Endothelial cell (in vitro differentiated cells): ENCODE results near the gene LRCOL1. TPM values are rescaled to one million over a fixed set of nuclear protein-coding genes. Genes with fewer than 3 reads are reported as not detected.

ENCODE experiments used
- DNase-seq: peaks from one replicate; pipeline ENCODE4 v3.0.0; 2021; ENCODE audit warnings: low spot score
- H3K27ac Mint-ChIP-seq: one replicate; pipeline ENCODE4 v1.8.0; 2021; ENCODE audit warnings: mixed read lengths, inconsistent platforms; ENCODE audit not compliant: unreplicated experiment
- H3K27me3 Mint-ChIP-seq: one replicate; pipeline ENCODE4 v1.8.0; 2021; ENCODE audit warnings: mild to moderate bottlenecking, moderate library complexity, mixed read lengths, inconsistent platforms; ENCODE audit not compliant: unreplicated experiment
- H3K36me3 Mint-ChIP-seq: one replicate; pipeline ENCODE4 v1.8.0; 2021; ENCODE audit warnings: mild to moderate bottlenecking, low read depth, mixed read lengths, inconsistent platforms; ENCODE audit not compliant: unreplicated experiment
- H3K4me1 Mint-ChIP-seq: one replicate; pipeline ENCODE4 v1.8.0; 2021; ENCODE audit warnings: mild to moderate bottlenecking, mixed read lengths, inconsistent platforms; ENCODE audit not compliant: unreplicated experiment
- H3K4me3 Mint-ChIP-seq: one replicate; pipeline ENCODE4 v1.8.0; 2021; ENCODE audit warnings: mild to moderate bottlenecking, mixed read lengths, inconsistent platforms; ENCODE audit not compliant: unreplicated experiment
- H3K9me3 Mint-ChIP-seq: one replicate; pipeline ENCODE4 v1.8.0; 2021; ENCODE audit warnings: mixed read lengths, inconsistent platforms; ENCODE audit not compliant: unreplicated experiment
- CTCF ChIP-seq: fragments of 200-600 bp; sonication (generic); IDR thresholded peaks from one replicate; pipeline ENCODE4 v1.5.0; 2021; ENCODE audit warnings: antibody characterized with exemption; ENCODE audit not compliant: unreplicated experiment
- total RNA-seq: library from RNA; stranded (reverse); fragmentation: NEBNext Ultra II Directional; extraction: Animal tissue kit (Norgen Biotek cat#: 25700); gene quantifications from one replicate; pipeline ENCODE4 v1.2.1, GENCODE V29; 2021; ENCODE audit not compliant: unreplicated experiment

Gene LRCOL1
- total RNA-seq, 1 donor from 2014 or later, result not detected

GRCh38 chr12:132608231-132609171 is 1.9 kb downstream of the LRCOL1 start:
- H3K27ac Mint-ChIP-seq, result no peak overlapping the region
- no peaks in the 10 kb centered on the region for H3K36me3 Mint-ChIP-seq
- no peak for DNase-seq
- H3K4me3 Mint-ChIP-seq, result peak overlapping the region; percentile 15
- H3K4me1 Mint-ChIP-seq, result peaks cover 6% of the 10 kb centered on the region
- H3K9me3 Mint-ChIP-seq, result no peaks in the 10 kb centered on the region
- TF ChIP-seq CTCF, result no peak
- H3K27me3 Mint-ChIP-seq, result peaks cover 16% of the 10 kb centered on the region

DNA sequence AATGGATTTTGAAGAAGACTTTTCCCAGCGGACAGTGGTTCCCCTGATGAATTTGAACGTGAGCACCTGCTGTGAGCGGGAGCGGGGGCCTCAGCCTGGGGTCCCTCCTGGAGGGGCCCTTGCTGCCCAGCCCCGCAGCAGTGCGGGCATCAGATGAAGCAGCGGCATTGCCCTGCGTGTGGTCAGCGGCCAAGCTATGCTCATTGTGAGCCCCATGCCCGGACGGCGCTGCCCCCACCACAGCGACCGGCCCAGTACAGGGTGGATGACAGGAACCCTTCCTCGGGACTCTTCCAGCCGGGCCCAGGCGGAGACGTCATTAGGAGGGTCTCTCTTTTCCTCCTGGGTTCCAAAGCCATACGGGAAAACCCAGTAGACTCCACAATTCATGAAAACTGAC is 3.5 kb downstream of the LRCOL1 start:
- no peak for DNase-seq
- peaks cover 20% of the 10 kb centered on the region for H3K27me3 Mint-ChIP-seq
- H3K27ac Mint-ChIP-seq, result no peak overlapping the region
- H3K9me3 Mint-ChIP-seq, result no peaks in the 10 kb centered on the region
- H3K4me1 Mint-ChIP-seq, result peaks cover 13% of the 10 kb centered on the region
- no peak for TF ChIP-seq CTCF
- peaks cover 4% of the 10 kb centered on the region for H3K36me3 Mint-ChIP-seq
- no peak overlapping the region for H3K4me3 Mint-ChIP-seq

DNA sequence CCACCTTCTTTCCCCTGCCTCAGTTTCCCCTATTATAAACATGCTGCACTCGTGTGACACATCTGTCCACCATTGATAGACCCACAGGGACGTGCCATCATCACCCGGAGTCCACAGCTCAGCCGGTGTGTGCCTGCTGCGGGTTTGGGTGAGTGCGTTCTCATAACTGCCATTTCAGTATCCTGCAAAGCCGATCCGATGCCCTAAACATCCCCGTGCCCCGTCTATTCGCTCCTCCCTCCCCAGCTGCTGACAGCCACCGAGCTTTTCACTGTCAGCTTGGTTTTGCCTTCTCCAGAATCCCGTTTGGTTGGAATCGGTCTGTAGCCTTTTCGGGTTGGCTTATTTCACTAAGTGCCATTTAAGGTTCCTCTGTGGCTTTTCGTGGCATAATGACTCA is 3.9 kb downstream of the LRCOL1 start:
- Mint-ChIP-seq H3K27me3 (peaks cover 18% of the 10 kb centered on the region), H3K4me1 (peaks cover 13% of the 10 kb centered on the region), H3K9me3 (no peaks in the 10 kb centered on the region), H3K36me3 (peaks cover 4% of the 10 kb centered on the region), H3K4me3 (peak overlapping the region; percentile 13), H3K27ac (no peak overlapping the region)
- no peak for DNase-seq
- no peak for TF ChIP-seq CTCF

- H3K27me3 Mint-ChIP-seq, result peaks cover 17% of the 10 kb centered on the region
- no peak overlapping the region for H3K27ac Mint-ChIP-seq
- H3K4me3 Mint-ChIP-seq, result no peak overlapping the region
- H3K4me1 Mint-ChIP-seq, result peaks cover 13% of the 10 kb centered on the region
- TF ChIP-seq CTCF, result no peak
- no peaks in the 10 kb centered on the region for H3K9me3 Mint-ChIP-seq
- peaks cover 4% of the 10 kb centered on the region for H3K36me3 Mint-ChIP-seq
- no peak for DNase-seq
Observed at GRCh38 chr12:132605892-132606291, 4.5 kb downstream of the LRCOL1 start.

DNA sequence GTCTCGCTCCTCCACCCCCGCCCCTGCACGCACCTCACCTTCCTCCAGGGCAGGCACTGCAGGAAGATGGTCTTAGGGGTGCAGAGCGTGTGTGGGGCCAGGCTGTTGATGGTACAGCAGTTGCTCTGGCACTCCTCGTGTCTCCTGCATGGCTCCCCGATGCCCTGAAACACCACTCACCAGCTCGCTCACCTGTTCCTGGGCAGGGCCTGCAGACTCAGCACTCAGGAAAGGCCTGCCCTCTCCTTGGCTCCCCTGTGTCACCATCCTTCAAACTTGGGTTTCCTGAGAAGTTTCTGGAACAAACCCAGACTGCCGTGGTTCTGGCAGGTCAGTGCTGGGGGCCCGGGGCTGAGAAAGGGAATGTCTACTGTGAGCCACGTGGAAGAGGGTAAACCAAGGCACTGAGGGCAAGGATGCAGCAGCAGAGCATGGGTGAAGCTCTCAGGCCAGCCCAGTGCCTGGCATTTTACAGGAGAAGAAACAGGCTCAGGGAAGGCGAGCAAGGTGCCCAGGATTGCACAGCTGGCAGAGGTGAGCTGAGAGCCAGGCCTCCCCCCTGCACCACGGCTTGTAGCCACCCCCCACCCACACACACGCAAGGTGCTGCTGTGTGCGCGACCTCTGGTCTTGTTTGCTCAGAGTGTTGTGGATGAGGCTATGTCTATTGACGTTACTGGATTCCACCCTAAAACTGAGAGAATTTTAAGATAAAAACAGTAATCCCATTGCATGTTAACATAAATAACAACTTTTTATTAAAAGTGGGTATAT is 5.5 kb downstream of the LRCOL1 start:
- no peak for TF ChIP-seq CTCF
- no peaks in the 10 kb centered on the region for H3K9me3 Mint-ChIP-seq
- peaks cover 21% of the 10 kb centered on the region for H3K27me3 Mint-ChIP-seq
- peaks cover 4% of the 10 kb centered on the region for H3K36me3 Mint-ChIP-seq
- H3K4me1 Mint-ChIP-seq, result peaks cover 13% of the 10 kb centered on the region
- no peak overlapping the region for H3K27ac Mint-ChIP-seq
- no peak for DNase-seq
- no peak overlapping the region for H3K4me3 Mint-ChIP-seq
